Muscle of leg (tissue), 11 donors: ENCODE measurements around the gene SLC25A38. TPM values are rescaled to one million over a fixed set of nuclear protein-coding genes. Genes with fewer than 3 reads are reported as not detected.

Source experiments
- DNase-seq: peaks from one replicate; pipeline ENCODE4 v3.0.0; 2013
- H3K27ac ChIP-seq: one replicate; pipeline ENCODE4 v1.5.1; 2013; ENCODE audit warnings: mild to moderate bottlenecking, low read length, control low read depth
- H3K27me3 ChIP-seq: one replicate; pipeline ENCODE4 v1.6.1; 2013; ENCODE audit warnings: low read length; ENCODE audit not compliant: control insufficient read depth, insufficient read depth
- H3K36me3 ChIP-seq: one replicate; pipeline ENCODE4 v1.6.1; 2013; ENCODE audit warnings: low read length; ENCODE audit not compliant: control insufficient read depth, insufficient read depth
- H3K4me1 ChIP-seq: one replicate; pipeline ENCODE4 v1.6.1; 2013; ENCODE audit warnings: low read length; ENCODE audit not compliant: control insufficient read depth, insufficient read depth
- H3K4me3 ChIP-seq: one replicate; pipeline ENCODE4 v1.5.1; 2013; ENCODE audit warnings: low read length, control low read depth
- H3K9me3 ChIP-seq: replicated peaks from 2 replicates; pipeline ENCODE4 v1.6.1; 2013; ENCODE audit warnings: low read depth, low read length; ENCODE audit not compliant: control insufficient read depth
- WGBS: methylation state at CpG from one replicate; pipeline ENCODE4 v1.1.5; 2013; ENCODE audit warnings: missing lambda C conversion rate; ENCODE audit not compliant: insufficient coverage; 5-methylcytosine and 5-hydroxymethylcytosine counted together
- polyA plus RNA-seq, 8 donors: library from polyadenylated mRNA; unstranded; fragments of 120-200 nt; gene quantifications; one replicate each; pipeline versions ENCODE4 v1.2.1 to v1.2.3, GENCODE V29; 2013; ENCODE audit warnings: inconsistent platforms in 1 of 8, low replicate concordance in 1 of 8; ENCODE audit not compliant: insufficient read length in 8 of 8, insufficient read depth in 1 of 8
- total RNA-seq: library from RNA; stranded (reverse); fragments of 120-200 nt; gene quantifications from one replicate; pipeline ENCODE4 v1.2.4, GENCODE V29; 2013

The SLC25A38 gene
- total and polyA plus RNA-seq, 9 donors: 12.6 to 19.4 (median 16.2) TPM

GRCh38 chr3:39386318-39386717, 3.1 kb downstream of the SLC25A38 start:
- Histone ChIP-seq H3K4me3 (no peak overlapping the region), H3K27me3 (no peaks in the 10 kb centered on the region), H3K4me1 (peaks cover 6% of the 10 kb centered on the region), H3K9me3 (no peaks in the 10 kb centered on the region), H3K36me3 (peaks cover 8% of the 10 kb centered on the region), H3K27ac (no peak overlapping the region)
- 60% methylated on average over 3 of the region's 5 CpGs for WGBS
- DNase-seq: no peak

GRCh38 chr3:39387411-39387975, 4.3 kb downstream of the SLC25A38 start:
- H3K9me3 ChIP-seq: no peaks in the 10 kb centered on the region
- H3K4me1 ChIP-seq: peaks cover 6% of the 10 kb centered on the region
- no peaks in the 10 kb centered on the region for H3K27me3 ChIP-seq
- H3K27ac ChIP-seq: no peak overlapping the region
- H3K36me3 ChIP-seq: peaks cover 18% of the 10 kb centered on the region
- H3K4me3 ChIP-seq: no peak overlapping the region
- DNase-seq: no peak
- WGBS: 100% methylated on average over 1 of the region's 1 CpG

GRCh38 chr3:39388153-39388552, 5.0 kb downstream of the SLC25A38 start:
- Histone ChIP-seq H3K36me3 (peaks cover 24% of the 10 kb centered on the region), H3K27ac (no peak overlapping the region), H3K4me1 (peaks cover 4% of the 10 kb centered on the region), H3K9me3 (no peaks in the 10 kb centered on the region), H3K27me3 (no peaks in the 10 kb centered on the region), H3K4me3 (no peak overlapping the region)
- no CpG with 5 or more reads among the region's 2 CpGs for WGBS
- DNase-seq: no peak

- DNase-seq: no peak
- WGBS: 63% methylated on average over 1 of the region's 2 CpGs
- H3K4me1 ChIP-seq: peaks cover 3% of the 10 kb centered on the region
These were observed 5.6 kb downstream of the SLC25A38 start for GRCh38 chr3:39388741-39389248.

GRCh38 chr3:39390181-39390580, 7.0 kb downstream of the SLC25A38 start:
- Histone ChIP-seq H3K4me1 (peaks cover 3% of the 10 kb centered on the region), H3K36me3 (peaks cover 31% of the 10 kb centered on the region)

More at GRCh38 chr3:39388741-39389248, 5.6 kb downstream of the SLC25A38 start:
- Histone ChIP-seq H3K9me3 (no peaks in the 10 kb centered on the region), H3K36me3 (peaks cover 29% of the 10 kb centered on the region), H3K4me3 (no peak overlapping the region), H3K27ac (no peak overlapping the region), H3K27me3 (no peaks in the 10 kb centered on the region)

GRCh38 chr3:39396690-39397089, 13.5 kb downstream of the SLC25A38 start:
- peaks cover 51% of the 10 kb centered on the region for H3K36me3 ChIP-seq
- H3K4me1 ChIP-seq: no peaks in the 10 kb centered on the region
- no peak overlapping the region for H3K27ac ChIP-seq
- H3K4me3 ChIP-seq: no peak overlapping the region
- no peaks in the 10 kb centered on the region for H3K9me3 ChIP-seq
- no peak for DNase-seq
- no peaks in the 10 kb centered on the region for H3K27me3 ChIP-seq
- 83% methylated on average over 1 of the region's 3 CpGs for WGBS

More at GRCh38 chr3:39390181-39390580, 7.0 kb downstream of the SLC25A38 start:
- DNase-seq: no peak
- no peaks in the 10 kb centered on the region for H3K27me3 ChIP-seq
- no peaks in the 10 kb centered on the region for H3K9me3 ChIP-seq
- H3K27ac ChIP-seq: no peak overlapping the region
- H3K4me3 ChIP-seq: no peak overlapping the region
- WGBS: 100% methylated on average over 1 of the region's 4 CpGs

GRCh38 chr3:39398700-39399099, 15.5 kb downstream of the SLC25A38 start:
- H3K36me3 ChIP-seq: peaks cover 34% of the 10 kb centered on the region

GRCh38 chr3:39401983-39402382, 18.8 kb downstream of the SLC25A38 start:
- H3K4me1 ChIP-seq: no peaks in the 10 kb centered on the region
- no peak for DNase-seq
- no peaks in the 10 kb centered on the region for H3K9me3 ChIP-seq
- peaks cover 21% of the 10 kb centered on the region for H3K36me3 ChIP-seq
- no CpG with 5 or more reads among the region's 2 CpGs for WGBS
- H3K4me3 ChIP-seq: no peak overlapping the region
- no peaks in the 10 kb centered on the region for H3K27me3 ChIP-seq
- H3K27ac ChIP-seq: no peak overlapping the region

More at GRCh38 chr3:39398700-39399099, 15.5 kb downstream of the SLC25A38 start:
- no peaks in the 10 kb centered on the region for H3K9me3 ChIP-seq
- no CpG with 5 or more reads among the region's 4 CpGs for WGBS
- no peak overlapping the region for H3K4me3 ChIP-seq
- no peak for DNase-seq
- H3K27me3 ChIP-seq: no peaks in the 10 kb centered on the region
- H3K4me1 ChIP-seq: no peaks in the 10 kb centered on the region
- no peak overlapping the region for H3K27ac ChIP-seq

GRCh38 chr3:39404943-39405686, 21.9 kb downstream of the SLC25A38 start:
- H3K36me3 ChIP-seq: peaks cover 25% of the 10 kb centered on the region
- DNase-seq: no peak
- 90% methylated on average over 8 of the region's 15 CpGs for WGBS
- no peak overlapping the region for H3K4me3 ChIP-seq
- H3K9me3 ChIP-seq: no peaks in the 10 kb centered on the region
- peaks cover 10% of the 10 kb centered on the region for H3K4me1 ChIP-seq
- H3K27me3 ChIP-seq: no peaks in the 10 kb centered on the region
- H3K27ac ChIP-seq: no peak overlapping the region

GRCh38 chr3:39405687-39406367, 22.7 kb downstream of the SLC25A38 start:
- no peak for DNase-seq

More at GRCh38 chr3:39405687-39406367, 22.7 kb downstream of the SLC25A38 start:
- Histone ChIP-seq H3K4me1 (peaks cover 10% of the 10 kb centered on the region), H3K36me3 (peaks cover 31% of the 10 kb centered on the region), H3K27ac (peak overlapping the region; percentile 92), H3K4me3 (peak overlapping the region; percentile 75), H3K9me3 (no peaks in the 10 kb centered on the region), H3K27me3 (no peaks in the 10 kb centered on the region)
- WGBS: 80% methylated on average over 1 of the region's 13 CpGs
